H1 (cell line): ENCODE data around the gene FHIT. TPM values are rescaled to one million over a fixed set of nuclear protein-coding genes. Genes with fewer than 3 reads are reported as not detected.

Source experiments
- CHD7 ChIP-seq: fragments of 300-600 bp; sonication (generic); IDR thresholded peaks from 2 replicates; pipeline ENCODE4 v1.7.1; 2012; ENCODE audit warnings: low read length, moderate library complexity, mild to moderate bottlenecking, inconsistent platforms; ENCODE audit not compliant: insufficient replicate concordance
- RFX5 ChIP-seq: IDR thresholded peaks from 2 replicates; pipeline ENCODE4 v1.6.1; 2011; ENCODE audit warnings: low read depth, low read length, improper control_type of control experiment, borderline replicate concordance
- polyA plus RNA-seq, 7 experiments: library from polyadenylated mRNA; depleted of rRNA in 3 of 7; stranded (reverse) in 5 of 7; unstranded in 2 of 7; fragments of >200 nt in 5 of 7; fragments of 200-250 nt in 2 of 7; gene quantifications; 1 replicate in 5 of 7; 2 replicates in 1 of 7; 4 replicates in 1 of 7; pipeline versions ENCODE4 v1.2.1 to v1.2.3, GENCODE V29; 2011 to 2013; ENCODE audit warnings: missing spikeins in 2 of 7, mixed read lengths in 2 of 7
- total RNA-seq: library from RNA; stranded (reverse); fragmentation: NEBNext Ultra II Directional; extraction: Animal tissue kit (Norgen Biotek cat#: 25700); gene quantifications from 2 replicates; pipeline ENCODE4 v1.2.1, GENCODE V29; 2021

The FHIT gene
- total and polyA plus RNA-seq, 2 of the 8 experiments (the other 6 are each of a cell fraction or from before 2014, with no cell fraction given): 1.2 to 3.2 TPM

GRCh38 chr3:60912142-60912541, 339.1 kb downstream of the FHIT start (continued):
- TF ChIP-seq CHD7 (no peak), RFX5 (no peak)
- TF ChIP-seq, all 59 proteins: peak for 0
